ENCODE results near the gene EFCC1.

EFCC1 gene

DNA sequence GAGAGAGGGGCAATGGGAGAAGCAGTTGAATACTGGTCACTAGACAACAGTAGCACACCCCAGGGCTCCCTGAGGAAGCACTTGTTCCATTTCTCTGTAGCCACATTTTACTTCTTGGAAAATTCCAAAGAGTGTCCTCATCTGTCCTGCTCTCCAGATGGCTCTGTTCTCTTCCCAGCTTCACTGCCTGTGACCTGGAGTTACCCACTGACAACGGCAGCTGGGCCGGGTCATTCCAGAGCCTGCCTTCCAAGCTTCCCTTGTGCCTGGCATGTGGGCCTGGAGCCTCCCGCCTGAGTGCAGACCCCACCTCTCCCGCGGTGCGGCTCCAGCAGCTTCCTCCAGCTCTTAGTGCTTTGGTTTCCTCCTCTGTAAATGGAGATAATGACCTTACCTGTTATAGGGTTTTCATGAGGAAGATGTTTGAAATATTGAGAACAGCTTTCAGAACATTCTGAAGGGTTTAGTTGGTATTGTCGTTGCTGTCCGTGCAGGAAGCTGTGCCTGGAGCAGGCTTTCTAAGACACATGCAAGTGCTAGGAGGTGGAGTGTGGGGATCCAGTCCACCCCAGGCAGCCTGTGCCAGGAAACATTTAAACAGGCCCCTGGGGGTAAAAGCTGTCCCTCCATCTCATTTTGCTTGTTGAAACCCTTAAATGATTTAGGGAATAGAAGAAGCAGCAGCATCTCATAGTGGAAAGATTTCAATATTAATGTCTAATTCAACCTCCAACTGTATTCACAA, 24.8 kb downstream of the EFCC1 start:
- no peaks in the 10 kb centered on the region for H3K9me3 ChIP-seq (ENCODE audit: severe bottlenecking)
- DNase-seq, result peak; percentile 87
- no peaks in the 10 kb centered on the region for H3K27me3 ChIP-seq (ENCODE audit: insufficient read depth, low read depth, severe bottlenecking)
- H3K36me3 ChIP-seq, result no peaks in the 10 kb centered on the region
- H3K27ac ChIP-seq, result peak overlapping the region; percentile 21; the same call in 1 of the 2 replicates
- H3K4me3 ChIP-seq (ENCODE audit: low read depth, low read length), result no peak overlapping the region
- TF ChIP-seq, protein P1, sequence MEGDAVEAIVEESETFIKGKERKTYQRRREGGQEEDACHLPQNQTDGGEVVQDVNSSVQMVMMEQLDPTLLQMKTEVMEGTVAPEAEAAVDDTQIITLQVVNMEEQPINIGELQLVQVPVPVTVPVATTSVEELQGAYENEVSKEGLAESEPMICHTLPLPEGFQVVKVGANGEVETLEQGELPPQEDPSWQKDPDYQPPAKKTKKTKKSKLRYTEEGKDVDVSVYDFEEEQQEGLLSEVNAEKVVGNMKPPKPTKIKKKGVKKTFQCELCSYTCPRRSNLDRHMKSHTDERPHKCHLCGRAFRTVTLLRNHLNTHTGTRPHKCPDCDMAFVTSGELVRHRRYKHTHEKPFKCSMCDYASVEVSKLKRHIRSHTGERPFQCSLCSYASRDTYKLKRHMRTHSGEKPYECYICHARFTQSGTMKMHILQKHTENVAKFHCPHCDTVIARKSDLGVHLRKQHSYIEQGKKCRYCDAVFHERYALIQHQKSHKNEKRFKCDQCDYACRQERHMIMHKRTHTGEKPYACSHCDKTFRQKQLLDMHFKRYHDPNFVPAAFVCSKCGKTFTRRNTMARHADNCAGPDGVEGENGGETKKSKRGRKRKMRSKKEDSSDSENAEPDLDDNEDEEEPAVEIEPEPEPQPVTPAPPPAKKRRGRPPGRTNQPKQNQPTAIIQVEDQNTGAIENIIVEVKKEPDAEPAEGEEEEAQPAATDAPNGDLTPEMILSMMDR (IDR thresholded peaks at IDR 0.05; ENCODE audit: low read depth, low read length), result no peak

GRCh38 chr3:129026728-129027543, 25.8 kb downstream of the EFCC1 start:
- TF ChIP-seq, protein P1 (IDR thresholded peaks at IDR 0.05; ENCODE audit: low read depth, low read length), result no peak
- Histone ChIP-seq H3K27ac (no peak overlapping the region), H3K9me3 (ENCODE audit: severe bottlenecking) (no peaks in the 10 kb centered on the region), H3K36me3 (no peaks in the 10 kb centered on the region), H3K4me3 (ENCODE audit: low read depth, low read length) (no peak overlapping the region), H3K27me3 (ENCODE audit: insufficient read depth, low read depth, severe bottlenecking) (no peaks in the 10 kb centered on the region)
- no peak for DNase-seq

DNA sequence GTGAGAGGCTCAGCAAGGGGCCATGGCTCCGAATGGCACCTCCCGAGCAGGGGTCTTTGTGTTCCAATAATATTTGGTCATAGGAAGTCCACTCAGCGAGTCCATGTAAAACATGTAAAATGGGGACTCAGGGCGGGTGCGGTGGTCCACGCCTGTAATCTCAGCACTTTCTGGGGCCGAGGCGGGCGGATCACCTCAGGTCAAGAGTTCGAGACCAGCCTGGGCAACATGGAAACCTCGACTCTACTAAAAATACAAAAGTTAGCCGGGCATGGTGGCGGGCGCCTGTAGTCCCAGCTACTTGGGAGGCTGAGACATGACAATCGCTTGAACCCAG, 26.4 kb downstream of the EFCC1 start:
- TF ChIP-seq, protein P1 (IDR thresholded peaks at IDR 0.05; ENCODE audit: low read depth, low read length), result no peak
- Histone ChIP-seq H3K27me3 (ENCODE audit: insufficient read depth, low read depth, severe bottlenecking) (no peaks in the 10 kb centered on the region), H3K9me3 (ENCODE audit: severe bottlenecking) (no peaks in the 10 kb centered on the region), H3K36me3 (no peaks in the 10 kb centered on the region), H3K27ac (no peak overlapping the region), H3K4me3 (ENCODE audit: low read depth, low read length) (no peak overlapping the region)
- DNase-seq, result no peak

- H3K4me3 ChIP-seq (ENCODE audit: low read depth, low read length), result no peak overlapping the region
- TF ChIP-seq, protein P1 (IDR thresholded peaks at IDR 0.05; ENCODE audit: low read depth, low read length), result no peak
- no peak overlapping the region for H3K27ac ChIP-seq
- H3K9me3 ChIP-seq (ENCODE audit: severe bottlenecking), result no peaks in the 10 kb centered on the region
- no peak for DNase-seq
- H3K36me3 ChIP-seq, result no peaks in the 10 kb centered on the region
- no peaks in the 10 kb centered on the region for H3K27me3 ChIP-seq (ENCODE audit: insufficient read depth, low read depth, severe bottlenecking)
These were observed 27.8 kb downstream of the EFCC1 start for GRCh38 chr3:129028866-129029265.

DNA sequence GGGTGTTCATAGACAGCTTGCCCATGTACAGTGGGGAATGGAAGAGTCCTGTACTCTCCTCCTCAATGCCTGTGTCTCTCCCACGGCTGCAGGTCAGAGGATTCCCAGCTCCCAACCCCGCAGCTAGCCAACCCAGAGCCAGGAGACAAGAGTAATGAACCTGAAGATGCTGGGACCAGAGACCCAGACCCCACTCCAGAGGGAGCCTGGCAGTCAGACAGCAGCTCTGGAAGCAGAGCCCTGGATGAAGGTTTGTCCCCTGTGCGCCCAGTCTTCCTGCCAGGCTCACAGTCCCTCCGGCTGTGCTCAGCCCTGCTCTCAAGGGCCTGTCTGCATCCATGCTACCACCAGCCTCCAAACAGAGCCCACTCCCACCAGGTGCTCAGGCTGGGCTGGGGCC, 29.5 kb downstream of the EFCC1 start:
- H3K9me3 ChIP-seq (ENCODE audit: severe bottlenecking), result no peaks in the 10 kb centered on the region
- DNase-seq, result no peak
- TF ChIP-seq, protein P1 (IDR thresholded peaks at IDR 0.05; ENCODE audit: low read depth, low read length), result no peak
- no peaks in the 10 kb centered on the region for H3K36me3 ChIP-seq
- no peaks in the 10 kb centered on the region for H3K27me3 ChIP-seq (ENCODE audit: insufficient read depth, low read depth, severe bottlenecking)
- no peak overlapping the region for H3K4me3 ChIP-seq (ENCODE audit: low read depth, low read length)
- H3K27ac ChIP-seq, result no peak overlapping the region

All from WERI-Rb-1 (cell line).